Measurements from ENCODE around the gene ARNT2.

DNA sequence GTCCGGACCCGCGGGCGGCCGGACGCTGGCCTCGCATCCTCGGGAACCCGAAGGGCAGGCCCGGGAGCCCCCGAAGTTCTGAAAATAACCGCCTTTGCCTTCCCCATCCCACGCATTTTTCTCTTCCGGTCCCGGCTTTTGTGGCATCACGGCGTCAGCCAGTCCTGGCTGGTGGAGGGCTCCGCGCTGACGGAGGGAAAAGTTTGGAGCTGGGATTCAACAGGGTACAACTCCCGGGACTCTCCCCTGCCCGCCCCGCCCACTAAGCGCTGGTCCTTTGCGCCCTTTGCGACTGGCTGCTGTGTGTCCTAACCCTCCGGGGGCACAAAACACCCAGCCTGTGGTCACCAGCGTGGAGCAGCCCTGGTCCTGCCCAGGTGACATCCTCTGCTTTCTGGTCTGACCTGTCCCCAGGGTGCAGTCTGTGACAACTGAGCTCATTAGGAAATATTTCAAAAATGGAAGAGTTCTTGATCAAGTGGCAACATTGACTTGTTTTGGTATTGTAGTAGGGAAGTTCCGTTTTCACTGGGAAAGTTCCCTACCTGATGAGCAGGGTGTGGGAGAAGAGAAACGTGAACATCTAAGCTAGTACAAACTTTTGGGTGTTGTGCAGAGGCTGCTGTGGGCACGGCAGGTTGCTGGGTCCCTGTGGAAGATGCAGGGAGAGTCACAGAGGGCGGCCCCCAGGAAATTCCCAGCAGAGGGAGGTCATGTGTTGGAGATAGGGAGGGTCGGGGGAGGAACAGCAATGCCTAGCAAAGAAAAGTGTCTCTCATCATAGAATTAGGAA lies 775 bp downstream of the ARNT2 start:
- TF ChIP-seq, protein P1, sequence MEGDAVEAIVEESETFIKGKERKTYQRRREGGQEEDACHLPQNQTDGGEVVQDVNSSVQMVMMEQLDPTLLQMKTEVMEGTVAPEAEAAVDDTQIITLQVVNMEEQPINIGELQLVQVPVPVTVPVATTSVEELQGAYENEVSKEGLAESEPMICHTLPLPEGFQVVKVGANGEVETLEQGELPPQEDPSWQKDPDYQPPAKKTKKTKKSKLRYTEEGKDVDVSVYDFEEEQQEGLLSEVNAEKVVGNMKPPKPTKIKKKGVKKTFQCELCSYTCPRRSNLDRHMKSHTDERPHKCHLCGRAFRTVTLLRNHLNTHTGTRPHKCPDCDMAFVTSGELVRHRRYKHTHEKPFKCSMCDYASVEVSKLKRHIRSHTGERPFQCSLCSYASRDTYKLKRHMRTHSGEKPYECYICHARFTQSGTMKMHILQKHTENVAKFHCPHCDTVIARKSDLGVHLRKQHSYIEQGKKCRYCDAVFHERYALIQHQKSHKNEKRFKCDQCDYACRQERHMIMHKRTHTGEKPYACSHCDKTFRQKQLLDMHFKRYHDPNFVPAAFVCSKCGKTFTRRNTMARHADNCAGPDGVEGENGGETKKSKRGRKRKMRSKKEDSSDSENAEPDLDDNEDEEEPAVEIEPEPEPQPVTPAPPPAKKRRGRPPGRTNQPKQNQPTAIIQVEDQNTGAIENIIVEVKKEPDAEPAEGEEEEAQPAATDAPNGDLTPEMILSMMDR (IDR thresholded peaks at IDR 0.05): no peak
- TF ChIP-seq POLR2A (IDR thresholded peaks at IDR 0.05; ENCODE audit: low read length): no peak
- TF ChIP-seq, protein P2, sequence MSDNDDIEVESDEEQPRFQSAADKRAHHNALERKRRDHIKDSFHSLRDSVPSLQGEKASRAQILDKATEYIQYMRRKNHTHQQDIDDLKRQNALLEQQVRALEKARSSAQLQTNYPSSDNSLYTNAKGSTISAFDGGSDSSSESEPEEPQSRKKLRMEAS (IDR thresholded peaks at IDR 0.05): no peak; the same call in 1 of the 2 replicates
- TF ChIP-seq CBX2 (IDR thresholded peaks at IDR 0.05; ENCODE audit: borderline replicate concordance, low read depth): no peak

Measured in A549 (cell line).